Activated B cell treated with CpG ODN at 0.5 μM for 24 hours (primary cell): Measurements from ENCODE around the gene NAPG. TPM values are rescaled to one million over a fixed set of nuclear protein-coding genes. Genes with fewer than 3 reads are reported as not detected.
A peak's percentile ranks its signal among the peaks of the same experiment; 100 is the strongest.

Experiments
- ATAC-seq: fragments of 200-7000 bp; cut with Tn5 transposase; one replicate; pipeline ENCODE4 v1.10.0; 2021; ENCODE audit warnings: low read depth, mild to moderate bottlenecking, moderate library complexity
- CTCF ChIA-PET: fragments of 350-600 bp; sonication (Branson Sonifier 250); formaldehyde crosslinking; loops from one replicate; lab custom pipeline; 2021; ENCODE audit warnings: antibody characterized with exemption; lab: Charles Lee
- POLR2A ChIA-PET: fragments of 350-600 bp; sonication (Branson Sonifier 250); formaldehyde crosslinking; loops from one replicate; lab custom pipeline; 2021; ENCODE audit warnings: antibody characterized with exemption; lab: Charles Lee
- DNase-seq: peaks from one replicate; pipeline ENCODE4 v3.0.0; 2022
- H3K27ac Mint-ChIP-seq: one replicate; pipeline ENCODE4 v1.8.0; 2020; ENCODE audit warnings: mixed read lengths
- H3K27me3 Mint-ChIP-seq: one replicate; pipeline ENCODE4 v1.8.0; 2021; ENCODE audit warnings: mixed read lengths
- H3K36me3 Mint-ChIP-seq: one replicate; pipeline ENCODE4 v1.8.0; 2021; ENCODE audit warnings: low read depth, mixed read lengths
- H3K4me1 Mint-ChIP-seq: one replicate; pipeline ENCODE4 v1.8.0; 2021; ENCODE audit warnings: mixed read lengths
- H3K4me3 Mint-ChIP-seq: one replicate; pipeline ENCODE4 v1.8.0; 2020; ENCODE audit warnings: mild to moderate bottlenecking, mixed read lengths
- H3K9me3 Mint-ChIP-seq: one replicate; pipeline ENCODE4 v1.8.0; 2020; ENCODE audit warnings: mixed read lengths
- intact Hi-C: fragments of 100-400 bp; cut with micrococcal nuclease; formaldehyde crosslinking; loops from one replicate; pipeline ENCODE4 v1.15.1; 2024
- total RNA-seq: library from RNA; stranded (reverse); gene quantifications from 2 replicates; pipeline ENCODE4 v1.2.3, GENCODE V29; 2022
- TF ChIP-seq, protein P1 (sequence below): fragments of 200-600 bp; IDR thresholded peaks from one replicate; pipeline ENCODE4 v1.8.0; 2022; ENCODE audit warnings: antibody characterized with exemption, mild to moderate bottlenecking

Gene NAPG
- 24.5 and 33.3 TPM in 2 replicates for total RNA-seq

DNA sequence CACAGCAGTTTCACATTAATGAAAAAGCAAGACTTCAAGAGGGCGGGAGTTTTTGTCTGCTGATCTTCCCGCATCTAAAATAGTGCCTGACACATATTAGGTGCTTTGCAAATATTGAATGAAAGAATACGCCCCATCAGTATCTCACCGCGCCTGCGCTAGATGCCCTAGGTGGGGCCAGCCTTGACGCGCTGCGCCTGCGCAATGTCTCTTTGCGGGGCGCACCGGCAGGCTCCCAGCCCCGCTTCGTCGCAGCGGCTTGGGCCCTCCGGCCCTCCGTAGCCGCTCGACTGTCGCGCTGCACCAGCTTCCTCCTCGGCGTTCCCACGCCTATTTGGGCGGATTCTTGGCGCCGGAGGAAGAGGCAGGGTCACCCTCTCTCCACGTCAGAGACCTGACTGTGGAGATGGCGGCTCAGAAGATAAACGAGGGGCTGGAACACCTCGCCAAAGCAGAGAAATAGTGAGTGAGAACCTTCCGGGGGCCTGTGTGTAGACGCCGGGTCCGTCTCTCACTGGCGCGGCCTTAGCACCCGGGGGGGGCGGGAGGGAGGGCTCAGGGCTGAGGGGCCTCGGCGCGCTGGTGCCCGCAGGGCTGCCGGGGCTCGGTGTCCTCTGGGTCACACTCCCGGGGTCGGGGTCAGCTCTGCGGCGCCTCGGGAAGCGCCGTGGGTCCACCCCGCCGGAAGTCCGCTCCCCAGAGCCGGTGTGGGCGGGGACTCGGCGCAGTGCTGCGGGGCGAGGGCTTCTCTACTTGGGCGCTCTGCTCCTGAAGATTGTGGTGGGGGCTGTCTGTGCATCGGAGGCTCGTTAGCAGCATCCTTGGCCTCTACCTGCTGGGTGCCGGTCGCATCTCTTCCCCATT is at the start of gene NAPG:
Gene NAPG, plus strand, starts transcription at position 331 of the 864 bp plus-strand sequence. Its CDS starts 76 bp downstream, at position 407.
- intact Hi-C loops, result loop anchor here (1.0 to 10.0 kb wide), 10 partner anchors 494 to 1921 kb away; partner anchors contain the start of genes AFG3L2, CHMP1B, PPP4R1 and RAB12
- H3K36me3 Mint-ChIP-seq, result peaks cover 13% of the 10 kb centered on the region
- ATAC-seq, result peak; percentile 91
- ChIA-PET CTCF (interaction anchor here (1.2 to 1.4 kb wide), 2 partner anchors 35 to 494 kb away, joined by 3 read pairs; no protein-coding TSS in a partner anchor), POLR2A (interaction anchor here (0.6 to 1.3 kb wide), 7 partner anchors 34 to 1524 kb away, joined by 3 to 7 read pairs (median 4); partner anchors contain the start of gene VAPA)
- H3K27me3 Mint-ChIP-seq, result no peaks in the 10 kb centered on the region
- peak within 1 kb of the TSS; percentile 96 for H3K27ac Mint-ChIP-seq
- H3K4me3 Mint-ChIP-seq, result peak within 1 kb of the TSS; percentile 99
- peak; percentile 86 for DNase-seq
- TF ChIP-seq, protein P1, sequence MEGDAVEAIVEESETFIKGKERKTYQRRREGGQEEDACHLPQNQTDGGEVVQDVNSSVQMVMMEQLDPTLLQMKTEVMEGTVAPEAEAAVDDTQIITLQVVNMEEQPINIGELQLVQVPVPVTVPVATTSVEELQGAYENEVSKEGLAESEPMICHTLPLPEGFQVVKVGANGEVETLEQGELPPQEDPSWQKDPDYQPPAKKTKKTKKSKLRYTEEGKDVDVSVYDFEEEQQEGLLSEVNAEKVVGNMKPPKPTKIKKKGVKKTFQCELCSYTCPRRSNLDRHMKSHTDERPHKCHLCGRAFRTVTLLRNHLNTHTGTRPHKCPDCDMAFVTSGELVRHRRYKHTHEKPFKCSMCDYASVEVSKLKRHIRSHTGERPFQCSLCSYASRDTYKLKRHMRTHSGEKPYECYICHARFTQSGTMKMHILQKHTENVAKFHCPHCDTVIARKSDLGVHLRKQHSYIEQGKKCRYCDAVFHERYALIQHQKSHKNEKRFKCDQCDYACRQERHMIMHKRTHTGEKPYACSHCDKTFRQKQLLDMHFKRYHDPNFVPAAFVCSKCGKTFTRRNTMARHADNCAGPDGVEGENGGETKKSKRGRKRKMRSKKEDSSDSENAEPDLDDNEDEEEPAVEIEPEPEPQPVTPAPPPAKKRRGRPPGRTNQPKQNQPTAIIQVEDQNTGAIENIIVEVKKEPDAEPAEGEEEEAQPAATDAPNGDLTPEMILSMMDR, result no peak
- H3K9me3 Mint-ChIP-seq, result no peaks in the 10 kb centered on the region
- H3K4me1 Mint-ChIP-seq, result peaks cover 53% of the 10 kb centered on the region

DNA sequence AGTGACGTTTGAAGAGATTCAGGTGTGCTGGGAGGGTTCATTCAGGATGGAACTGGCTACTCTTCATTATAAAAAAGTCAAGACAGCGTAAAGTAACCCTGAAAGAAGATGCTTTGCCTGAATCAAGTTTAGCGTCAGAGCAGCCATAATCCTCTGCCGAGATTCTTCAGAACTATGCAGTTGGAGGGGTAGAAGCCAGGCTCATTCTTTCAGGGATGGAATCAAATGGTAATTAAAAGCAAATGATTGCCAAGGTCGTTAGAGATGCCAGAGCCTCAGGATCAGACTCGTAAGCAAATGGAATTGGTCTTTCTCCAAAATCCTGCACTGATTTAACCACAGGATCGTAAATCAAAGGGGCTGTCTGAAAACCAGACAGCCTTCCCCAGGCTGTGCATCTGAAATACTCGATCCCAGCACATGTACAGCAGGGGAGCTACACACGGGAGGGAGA is 49.5 kb upstream of the NAPG start:
- H3K4me3 Mint-ChIP-seq, result peak overlapping the region; percentile 13
- no peak for ATAC-seq
- peaks cover 2% of the 10 kb centered on the region for H3K27me3 Mint-ChIP-seq
- CTCF ChIA-PET, result no interaction called here
- DNase-seq, result no peak
- no peaks in the 10 kb centered on the region for H3K36me3 Mint-ChIP-seq
- POLR2A ChIA-PET, result no interaction called here
- intact Hi-C loops, result no loop called here
- TF ChIP-seq, protein P1, result no peak
- H3K27ac Mint-ChIP-seq, result no peak overlapping the region
- no peaks in the 10 kb centered on the region for H3K9me3 Mint-ChIP-seq
- H3K4me1 Mint-ChIP-seq, result peaks cover 53% of the 10 kb centered on the region

DNA sequence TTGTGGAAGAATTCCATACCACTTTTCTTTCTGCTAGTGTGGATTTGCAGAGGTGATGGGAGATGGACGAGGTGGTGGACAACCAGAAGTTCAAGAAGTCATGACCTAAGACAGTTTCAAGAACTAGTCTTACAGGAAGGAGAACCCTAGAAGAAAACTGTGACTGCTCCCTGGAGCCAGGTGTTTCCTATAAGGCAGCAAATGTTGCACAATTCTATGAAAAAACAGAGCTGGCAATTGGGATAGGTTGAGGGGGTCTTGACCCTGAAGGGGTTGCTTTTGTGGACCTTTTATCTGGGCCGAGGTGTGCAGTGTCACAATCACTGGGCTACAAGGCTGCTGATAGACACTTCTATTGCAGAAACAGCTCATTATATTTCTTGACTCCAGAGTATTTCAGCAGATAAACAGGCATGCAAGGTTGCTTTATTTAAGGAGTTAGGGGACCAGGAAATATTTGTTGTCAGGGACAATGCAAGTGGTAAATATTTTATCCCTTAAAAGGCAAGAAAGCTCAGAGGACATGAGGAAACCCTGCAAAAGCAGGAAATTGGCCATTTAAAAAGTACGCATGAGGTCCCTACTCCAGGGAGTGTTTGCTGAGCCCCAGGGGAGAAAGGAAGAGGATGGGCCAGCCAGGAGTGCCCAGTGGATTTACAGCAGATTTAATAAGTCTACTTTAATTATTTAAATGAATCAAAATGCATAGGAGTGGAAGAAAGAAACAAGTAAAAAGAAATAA is 48.5 kb upstream of the NAPG start:
- ATAC-seq (no peak), DNase-seq (no peak)
- intact Hi-C loops, result no loop called here
- peak overlapping the region; percentile 30 for H3K4me3 Mint-ChIP-seq
- no peaks in the 10 kb centered on the region for H3K36me3 Mint-ChIP-seq
- no peaks in the 10 kb centered on the region for H3K9me3 Mint-ChIP-seq
- ChIA-PET POLR2A (no interaction called here), CTCF (interaction anchor here (2.0 kb wide), 1 partner anchor 14 kb away, joined by 5 read pairs; no protein-coding TSS in a partner anchor)
- peaks cover 2% of the 10 kb centered on the region for H3K27me3 Mint-ChIP-seq
- peaks cover 61% of the 10 kb centered on the region for H3K4me1 Mint-ChIP-seq
- H3K27ac Mint-ChIP-seq, result peak overlapping the region; percentile 13
- TF ChIP-seq, protein P1, result no peak

DNA sequence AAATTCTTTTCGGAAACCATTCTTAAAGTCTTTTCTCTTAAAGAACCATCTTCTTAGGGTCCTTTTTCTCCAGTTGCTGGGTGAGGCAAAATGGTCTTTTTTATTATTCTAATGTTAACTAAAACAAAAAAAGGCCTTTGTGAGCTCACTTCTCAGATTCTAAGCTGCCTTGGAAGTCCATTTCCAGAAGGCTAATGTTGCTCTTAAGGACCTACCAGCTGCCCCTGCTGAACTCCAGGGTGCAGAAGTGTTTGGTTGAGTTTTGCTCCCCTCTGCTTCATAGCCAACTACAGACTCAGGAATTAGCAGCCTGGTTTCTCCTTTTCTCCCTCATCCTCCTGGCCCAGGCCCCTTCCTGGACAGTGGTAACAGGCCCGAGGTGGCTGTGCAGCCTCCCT is 48.0 kb upstream of the NAPG start:
- ATAC-seq (no peak), DNase-seq (no peak)
- Mint-ChIP-seq H3K27me3 (peaks cover 2% of the 10 kb centered on the region), H3K9me3 (no peaks in the 10 kb centered on the region), H3K36me3 (no peaks in the 10 kb centered on the region), H3K4me1 (peaks cover 67% of the 10 kb centered on the region), H3K4me3 (no peak overlapping the region), H3K27ac (no peak overlapping the region)
- CTCF ChIA-PET, result interaction anchor here (2.0 kb wide), 1 partner anchor 13 kb away, joined by 5 read pairs; no protein-coding TSS in a partner anchor
- POLR2A ChIA-PET, result no interaction called here
- intact Hi-C loops, result loop anchor here (1.0 kb wide), 1 partner anchor 11 kb away; no protein-coding TSS in a partner anchor
- TF ChIP-seq, protein P1, result no peak
